Measurements from ENCODE around the gene ITGB1BP1. TPM values are rescaled to one million over a fixed set of nuclear protein-coding genes. Genes with fewer than 3 reads are reported as not detected.

The ITGB1BP1 gene, protein sequence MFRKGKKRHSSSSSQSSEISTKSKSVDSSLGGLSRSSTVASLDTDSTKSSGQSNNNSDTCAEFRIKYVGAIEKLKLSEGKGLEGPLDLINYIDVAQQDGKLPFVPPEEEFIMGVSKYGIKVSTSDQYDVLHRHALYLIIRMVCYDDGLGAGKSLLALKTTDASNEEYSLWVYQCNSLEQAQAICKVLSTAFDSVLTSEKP
- 14.5 TPM for total RNA-seq

DNA sequence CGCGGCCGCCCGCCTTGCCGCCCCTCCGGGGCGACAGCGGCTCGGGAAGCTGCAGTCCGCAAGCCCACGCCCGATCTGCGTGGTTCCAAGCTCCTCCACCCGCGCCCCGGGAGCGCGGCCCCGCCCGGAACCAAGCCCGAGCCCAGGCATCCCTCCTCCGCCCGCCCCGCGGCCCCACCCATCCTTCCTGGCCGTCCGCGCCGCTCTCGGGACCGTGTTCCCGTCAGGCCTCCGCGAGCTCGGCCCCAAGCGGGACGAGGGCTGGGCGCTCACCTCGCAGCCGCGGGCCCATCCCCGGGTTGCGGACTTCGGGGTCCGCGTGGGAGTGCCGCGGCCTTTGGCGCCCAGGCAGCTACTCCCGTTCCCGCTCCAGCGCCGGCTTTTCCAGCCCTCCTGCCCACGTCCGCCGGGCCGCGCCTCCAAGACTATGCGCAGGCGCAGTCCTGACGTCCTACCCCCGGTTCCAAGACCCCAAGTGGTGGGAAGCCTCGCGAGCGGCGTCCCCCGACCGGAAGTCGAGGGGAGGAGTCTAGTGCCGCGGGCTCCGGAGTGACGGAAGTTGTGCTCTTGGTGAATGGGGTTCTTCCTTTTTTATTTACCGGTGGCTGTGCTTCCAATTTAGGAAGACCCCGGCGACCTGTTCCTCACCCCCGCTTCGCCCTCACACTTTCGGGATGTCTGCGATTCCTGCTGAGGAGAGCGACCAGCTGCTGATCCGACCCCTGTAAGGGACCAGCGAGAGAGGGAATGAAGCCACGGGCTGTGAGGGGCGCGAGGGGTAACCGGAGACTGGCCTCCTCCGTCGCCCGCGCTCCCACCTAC is at the start of gene ITGB1BP1, which contains the start of gene CPSF3:
Gene ITGB1BP1, minus strand, starts transcription at position 429 of the 822 bp plus-strand sequence. CDS start 4,831 bp downstream, outside the sequence.
Gene CPSF3, plus strand, starts transcription at position 555 of the 822 bp plus-strand sequence. Its CDS starts 120 bp downstream, at position 675.
- DNase-seq (ENCODE audit: low read depth in 2 of 3, low spot score in 2 of 3) = peak; percentile 89 to 99 (median 99)

DNA sequence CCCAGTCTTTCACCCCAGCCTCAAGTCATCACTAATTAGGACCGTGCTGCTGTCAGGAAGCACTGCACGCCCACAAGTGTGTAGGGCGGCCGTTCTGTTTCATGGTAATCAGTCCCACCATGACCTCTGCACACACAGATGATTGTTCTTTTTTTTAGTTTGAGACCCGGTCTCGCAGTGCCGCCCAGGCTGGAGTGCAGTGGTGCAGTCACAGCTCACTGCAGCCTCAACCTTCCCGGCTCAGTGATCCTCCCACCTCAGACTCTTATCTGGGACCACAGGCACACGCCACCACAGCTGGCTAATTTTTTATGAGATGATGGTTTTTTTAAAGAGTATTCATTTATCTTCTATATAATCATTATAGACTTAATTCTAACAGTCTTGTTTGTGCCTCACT is 49.2 kb upstream of the ITGB1BP1 start:
- DNase-seq (ENCODE audit: low read depth in 2 of 3, low spot score in 2 of 3) = no peak

DNA sequence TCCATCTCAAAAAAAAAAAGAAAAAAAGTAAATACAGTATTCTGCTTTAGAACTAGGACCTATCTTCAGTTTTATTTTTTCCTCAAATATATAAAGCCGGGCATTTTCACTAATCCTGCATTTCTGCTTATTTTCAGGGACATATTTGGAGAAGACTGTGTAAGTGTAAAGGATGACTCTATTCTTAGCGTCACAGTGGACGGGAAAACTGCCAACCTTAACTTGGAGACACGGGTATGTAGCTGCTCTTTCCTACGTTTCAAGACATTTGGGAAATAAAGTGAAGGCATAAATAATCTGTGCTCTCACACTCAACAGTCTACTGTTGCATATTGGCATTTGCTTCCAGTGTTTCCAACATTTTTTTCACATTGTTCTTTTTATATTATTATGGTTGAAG is 47.9 kb upstream of the ITGB1BP1 start:
- DNase-seq (ENCODE audit: low read depth in 2 of 3, low spot score in 2 of 3) = no peak

DNA sequence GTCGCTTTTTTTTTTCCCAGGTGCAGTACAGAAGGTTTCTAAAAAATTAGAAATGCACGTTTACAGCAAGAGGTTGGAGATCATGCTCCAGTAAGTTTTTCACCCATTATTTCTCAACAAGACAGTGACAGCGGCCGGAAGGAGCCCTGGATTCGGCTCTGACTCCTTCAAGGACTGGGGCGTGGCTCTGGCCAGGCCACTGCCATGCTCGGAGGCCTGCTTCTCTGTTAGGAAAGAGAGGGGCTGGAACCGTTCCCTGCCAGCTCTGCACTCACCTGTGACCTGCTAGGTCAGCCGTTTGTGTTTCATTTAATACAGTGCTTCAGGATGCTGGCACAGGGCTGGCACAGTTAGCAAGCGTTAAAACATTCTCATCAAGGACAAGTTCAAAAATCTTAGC is 44.4 kb upstream of the ITGB1BP1 start:
- no peak for DNase-seq (ENCODE audit: low read depth in 2 of 3, low spot score in 2 of 3)

DNA sequence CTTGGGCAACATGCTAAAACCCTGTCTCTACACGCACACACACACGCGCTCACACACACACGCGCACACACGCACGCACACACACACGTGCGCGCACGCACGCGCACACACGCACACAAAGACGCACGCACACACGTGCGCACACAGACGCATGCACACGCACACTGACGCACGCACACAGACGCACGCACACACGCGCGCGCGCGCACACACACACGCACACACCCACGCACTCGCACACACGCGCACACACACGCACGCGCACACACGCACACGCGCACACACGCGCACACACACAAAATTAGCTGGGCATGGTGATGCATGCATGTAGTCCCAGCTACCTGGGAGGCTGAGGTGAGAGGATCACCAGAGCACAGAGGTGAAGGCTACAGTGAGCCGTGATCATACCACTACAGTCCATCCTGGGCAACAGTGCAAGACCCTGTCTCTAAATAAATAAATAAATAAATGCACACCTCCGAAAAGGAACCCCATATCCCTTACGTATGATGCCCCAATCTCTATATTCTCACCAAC is 42.9 kb upstream of the ITGB1BP1 start:
- DNase-seq (ENCODE audit: low read depth in 2 of 3, low spot score in 2 of 3) = no peak

DNA sequence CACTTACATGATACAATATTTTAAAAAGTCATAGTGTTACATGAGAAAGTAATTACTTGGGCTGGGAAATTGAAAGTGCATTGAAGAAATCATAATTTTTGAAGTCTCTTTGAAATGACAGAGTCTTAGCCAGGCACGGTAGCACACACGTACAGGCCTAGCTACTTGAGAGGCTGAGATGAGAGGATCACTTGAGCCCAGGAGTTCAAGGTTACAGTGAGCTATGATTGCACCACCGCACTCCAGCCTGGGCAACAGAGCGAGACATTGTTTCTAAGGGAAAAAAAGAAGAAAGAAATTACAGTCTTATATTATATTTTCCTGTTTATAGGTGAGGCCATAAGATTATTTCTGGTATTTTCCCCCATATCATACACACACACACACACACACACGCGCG is 41.8 kb upstream of the ITGB1BP1 start:
- DNase-seq (ENCODE audit: low read depth in 2 of 3, low spot score in 2 of 3) = no peak

DNA sequence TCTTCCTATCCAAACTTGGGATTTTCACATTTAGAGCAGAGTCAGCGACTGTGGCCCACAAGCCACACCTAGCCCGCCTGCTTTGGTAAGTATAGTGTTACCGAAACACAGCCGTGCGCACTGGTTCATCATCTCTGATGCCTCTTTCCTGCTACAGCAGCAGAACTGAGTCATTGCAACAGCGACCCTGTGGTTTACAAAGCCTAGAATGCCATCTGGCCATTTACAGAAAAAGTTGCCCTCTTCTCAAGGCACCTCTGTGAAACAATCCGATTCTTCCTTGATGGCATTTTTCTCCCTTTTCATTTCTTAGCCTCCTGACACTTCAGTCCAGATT is 40.3 kb upstream of the ITGB1BP1 start:
- DNase-seq (ENCODE audit: low read depth in 2 of 3, low spot score in 2 of 3) = peak in 2 of 3 donors; percentile 14 to 26

DNA sequence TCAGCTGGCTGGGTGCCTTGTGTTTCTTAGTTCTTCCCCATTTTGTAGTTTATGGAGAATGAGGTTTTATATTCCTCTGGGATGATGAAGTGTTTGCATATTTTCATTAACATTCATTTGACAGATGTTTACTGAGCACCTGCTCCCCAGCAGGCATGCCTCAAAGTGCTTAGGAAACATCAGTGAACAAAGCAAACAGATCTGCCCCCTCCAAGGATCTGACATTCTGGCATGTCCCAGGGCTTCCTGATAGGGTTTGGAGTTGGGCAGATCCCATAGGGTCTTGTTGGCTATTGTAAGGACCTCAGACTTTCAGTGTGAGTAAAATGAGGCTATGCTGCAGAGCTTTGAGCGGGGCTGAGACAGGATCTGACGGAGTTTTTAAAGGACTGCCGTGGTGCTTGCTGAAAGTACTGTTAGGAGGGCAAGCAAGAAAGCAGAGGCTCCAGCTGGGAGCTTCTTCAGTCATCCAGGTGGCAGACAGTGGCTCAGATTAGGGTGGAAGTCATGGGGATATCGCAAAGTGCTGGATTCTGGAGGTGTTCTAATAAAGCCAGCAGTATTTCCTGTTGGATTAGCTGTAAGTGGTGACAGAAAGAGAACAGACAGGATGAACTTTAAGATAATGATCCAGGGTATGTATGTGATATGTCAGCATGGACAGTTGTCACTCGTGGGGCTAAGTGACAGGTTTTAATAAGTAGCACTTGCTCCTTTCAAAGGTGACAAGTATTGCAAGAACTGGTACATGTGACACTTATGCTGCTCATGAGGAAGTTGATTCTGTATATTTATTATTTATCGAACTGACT is 39.8 kb upstream of the ITGB1BP1 start:
- no peak for DNase-seq (ENCODE audit: low read depth in 2 of 3, low spot score in 2 of 3)

DNA sequence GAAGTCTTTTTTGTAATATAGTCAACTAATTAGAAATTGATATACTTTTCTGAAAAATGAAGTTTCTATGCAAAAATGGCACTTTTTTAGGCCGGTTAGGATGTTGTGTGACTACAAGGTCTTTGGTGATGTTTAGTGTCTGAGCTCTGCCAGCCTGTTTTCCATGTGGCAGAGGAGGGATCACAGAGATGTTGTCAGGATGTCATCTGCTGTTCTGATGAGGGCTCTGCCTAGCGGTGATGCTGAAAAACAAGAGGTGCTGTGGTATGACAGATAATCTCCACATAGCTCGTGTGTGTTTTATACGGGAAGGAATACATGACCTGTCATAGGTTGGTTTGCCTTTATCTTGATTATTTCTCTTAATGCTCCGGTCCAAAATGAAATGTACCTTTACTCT is 39.0 kb upstream of the ITGB1BP1 start:
- no peak for DNase-seq (ENCODE audit: low read depth in 2 of 3, low spot score in 2 of 3)

DNA sequence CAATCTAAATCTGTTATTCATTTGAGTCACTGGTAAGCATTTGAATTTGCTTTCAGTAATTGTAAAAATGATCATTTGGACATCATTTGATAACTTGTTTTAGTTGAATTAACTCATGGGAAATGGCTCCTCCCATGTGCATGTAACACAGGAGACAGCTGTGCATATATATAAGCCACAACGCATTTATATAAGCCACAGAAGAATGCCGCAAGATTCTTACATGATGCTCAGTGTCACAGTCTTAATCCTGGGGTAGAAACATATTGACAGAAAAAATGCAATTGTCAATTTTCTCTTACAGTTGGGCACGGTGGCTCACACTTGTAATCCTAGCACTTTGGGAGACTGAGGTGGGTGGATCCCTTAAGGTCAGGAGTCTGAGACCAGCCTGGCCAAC is 37.8 kb upstream of the ITGB1BP1 start:
- no peak for DNase-seq (ENCODE audit: low read depth in 2 of 3, low spot score in 2 of 3)

DNA sequence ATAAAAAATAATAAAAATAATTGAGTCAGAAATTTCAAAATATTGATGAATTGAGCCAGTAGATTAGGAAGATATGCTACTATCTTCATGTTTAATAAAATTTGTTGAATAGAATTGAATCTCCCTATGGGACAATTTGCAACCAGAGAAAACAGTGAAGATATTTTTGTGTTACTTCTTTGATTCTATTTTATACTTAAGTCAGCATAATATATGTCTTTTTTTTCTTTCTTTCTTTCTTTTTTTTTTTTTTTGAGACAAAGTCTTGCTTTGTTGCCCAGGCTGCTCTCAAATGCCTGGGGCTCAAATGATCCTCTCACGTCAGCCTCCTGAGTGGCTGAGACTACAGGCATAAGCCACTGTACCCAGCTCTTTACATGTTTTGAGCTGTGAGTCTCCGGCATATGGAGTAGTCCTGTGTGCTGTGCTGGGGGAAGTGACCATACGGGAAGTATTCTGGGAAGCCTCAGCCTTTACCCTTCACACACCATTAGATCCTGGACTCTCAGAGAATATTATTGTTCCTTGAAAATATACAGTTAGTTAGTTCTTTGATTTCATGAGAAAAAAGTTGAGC is 37.2 kb upstream of the ITGB1BP1 start:
- no peak for DNase-seq (ENCODE audit: low read depth in 2 of 3, low spot score in 2 of 3)

DNA sequence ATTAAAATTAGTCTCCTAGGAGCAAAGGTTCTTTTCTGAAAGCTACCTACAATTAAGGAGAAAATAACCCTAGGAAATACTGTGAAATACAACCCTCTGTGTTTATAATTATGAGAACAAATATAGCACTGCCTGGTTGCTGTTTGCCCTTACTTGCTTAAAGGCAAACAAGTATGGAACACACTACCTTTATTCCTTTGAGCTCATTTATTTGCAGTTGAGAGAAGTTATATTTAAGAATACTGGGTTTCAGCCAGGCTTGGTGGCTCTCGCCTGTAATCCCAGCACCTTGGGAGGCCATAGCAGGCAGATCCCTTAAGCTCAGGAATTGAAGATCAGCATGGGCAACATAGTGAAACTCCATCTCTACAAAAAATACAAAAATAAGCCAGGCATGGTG is 27.9 kb upstream of the ITGB1BP1 start:
- DNase-seq (ENCODE audit: low read depth in 2 of 3, low spot score in 2 of 3) = no peak

DNA sequence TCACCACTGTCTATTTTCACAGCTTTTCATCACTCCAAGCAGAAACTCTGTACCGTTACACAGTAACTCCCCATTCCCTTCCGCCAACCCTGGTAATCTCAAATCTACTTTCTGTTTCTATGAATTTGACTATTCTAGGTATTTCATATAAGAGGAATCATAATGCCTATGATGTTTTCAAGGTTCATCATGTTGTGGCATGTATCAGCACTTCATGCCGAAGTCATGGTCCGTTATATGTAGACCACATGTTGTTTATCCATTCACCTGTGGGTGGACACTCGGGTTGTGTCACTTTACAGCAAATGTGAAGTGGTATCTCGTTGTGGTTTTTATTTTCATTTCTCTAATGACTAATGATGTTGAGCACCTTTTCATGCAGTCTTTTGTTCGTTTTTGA is 21.8 kb upstream of the ITGB1BP1 start:
- DNase-seq (ENCODE audit: low read depth in 2 of 3, low spot score in 2 of 3) = no peak

DNA sequence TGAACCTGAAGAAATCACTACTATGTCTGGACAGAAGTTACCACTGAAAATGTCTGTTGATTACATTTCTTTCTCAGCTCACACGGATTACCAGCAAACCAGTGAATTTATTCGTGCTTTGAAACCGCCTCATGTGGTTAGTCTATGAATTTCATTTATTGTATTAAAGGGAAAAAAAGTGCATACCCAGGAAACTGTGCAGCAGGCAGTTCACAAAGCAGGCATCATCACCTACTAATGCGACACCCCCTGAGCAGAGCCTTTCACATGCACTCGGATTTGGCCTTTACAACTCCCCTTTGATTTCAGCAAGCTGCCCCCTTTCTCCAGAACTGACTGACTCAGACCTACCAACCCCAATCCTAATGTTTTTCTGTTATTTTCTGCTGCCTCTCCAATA is 20.2 kb upstream of the ITGB1BP1 start:
- DNase-seq (ENCODE audit: low read depth in 2 of 3, low spot score in 2 of 3) = no peak

DNA sequence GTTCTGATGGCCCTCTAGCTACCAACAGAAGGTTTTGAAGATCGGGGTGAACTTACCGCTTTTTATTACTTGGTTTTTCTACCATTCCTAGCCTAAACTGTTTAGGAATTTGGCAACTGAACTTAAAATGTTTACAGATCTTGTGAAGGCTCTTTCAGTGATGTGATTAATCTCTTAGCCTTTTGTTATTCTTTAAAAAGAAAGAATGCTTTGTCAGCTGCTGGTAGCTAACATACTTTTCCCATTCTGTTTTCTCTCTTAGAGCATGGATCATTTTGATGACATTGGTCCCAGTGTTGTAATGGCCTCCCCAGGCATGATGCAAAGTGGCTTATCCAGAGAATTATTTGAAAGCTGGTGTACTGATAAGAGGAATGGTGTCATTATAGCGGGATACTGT is 18.2 kb upstream of the ITGB1BP1 start:
- no peak for DNase-seq (ENCODE audit: low read depth in 2 of 3, low spot score in 2 of 3)

DNA sequence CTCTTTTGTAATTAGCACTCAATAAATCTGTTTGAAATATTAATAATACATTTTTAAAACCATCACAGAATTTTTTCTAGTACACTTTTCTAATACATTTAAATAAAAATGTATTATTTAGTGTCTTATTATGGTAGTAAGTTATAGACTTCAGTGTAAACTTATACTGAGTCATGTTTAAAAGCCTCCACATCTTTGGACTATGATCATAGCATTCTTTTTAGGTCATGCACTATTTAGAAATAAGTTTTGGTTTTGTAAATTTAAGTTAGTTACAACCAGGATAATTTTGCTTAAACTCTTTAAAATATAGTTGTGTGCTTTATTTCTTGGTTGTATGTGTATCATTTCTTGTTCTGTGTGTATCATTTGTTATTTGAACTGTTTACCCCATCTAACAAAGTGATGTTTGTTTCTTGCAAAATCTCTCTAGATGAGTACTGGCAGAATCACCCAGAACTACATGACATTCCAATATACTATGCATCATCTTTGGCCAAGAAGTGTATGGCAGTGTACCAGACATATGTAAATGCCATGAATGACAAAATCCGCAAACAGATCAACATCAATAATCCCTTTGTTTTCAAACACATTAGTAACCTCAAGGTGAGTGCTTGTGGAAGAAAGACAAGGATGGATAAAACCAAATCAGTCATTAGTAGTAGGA is 16.9 kb upstream of the ITGB1BP1 start:
- no peak for DNase-seq (ENCODE audit: low read depth in 2 of 3, low spot score in 2 of 3)

DNA sequence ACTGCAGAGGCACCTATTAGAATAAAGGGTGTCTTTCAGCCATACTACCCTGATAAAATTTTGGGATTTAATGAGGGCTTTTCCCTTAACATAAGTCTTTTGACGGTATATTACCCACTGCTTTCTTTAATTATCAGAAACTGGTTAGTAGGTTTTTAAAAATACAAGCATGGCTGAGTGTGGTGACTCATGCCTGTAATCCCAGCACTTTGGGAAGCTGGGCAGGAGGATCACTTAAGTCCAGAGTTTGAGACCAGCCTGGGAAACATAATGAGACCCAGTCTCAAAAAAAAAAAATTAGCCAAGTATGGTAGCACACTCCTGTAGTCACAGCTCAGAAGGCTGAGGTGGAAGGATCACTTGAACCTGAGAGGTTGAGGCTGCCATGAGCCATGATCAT is 16.2 kb upstream of the ITGB1BP1 start:
- no peak for DNase-seq (ENCODE audit: low read depth in 2 of 3, low spot score in 2 of 3)

DNA sequence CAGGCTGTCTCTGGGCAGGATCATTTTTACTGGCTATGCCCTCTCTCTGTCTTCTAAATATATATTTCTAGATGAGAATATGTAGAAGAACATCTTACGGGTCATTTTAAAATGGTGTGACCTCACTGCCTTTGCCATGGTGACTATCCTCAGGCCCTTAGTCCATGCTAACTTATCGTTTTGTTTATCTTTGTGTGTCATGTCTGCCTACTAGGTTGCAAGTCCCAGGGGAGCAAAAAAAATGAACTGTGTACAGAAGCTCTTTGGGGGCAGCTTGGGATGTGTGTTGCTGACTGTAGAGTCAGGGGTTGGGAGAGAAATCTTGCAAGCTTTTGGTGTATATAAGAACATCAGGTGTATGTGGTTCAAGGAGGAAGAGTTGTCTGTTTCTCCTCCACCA is 11.2 kb upstream of the ITGB1BP1 start:
- no peak for DNase-seq (ENCODE audit: low read depth in 2 of 3, low spot score in 2 of 3)

DNA sequence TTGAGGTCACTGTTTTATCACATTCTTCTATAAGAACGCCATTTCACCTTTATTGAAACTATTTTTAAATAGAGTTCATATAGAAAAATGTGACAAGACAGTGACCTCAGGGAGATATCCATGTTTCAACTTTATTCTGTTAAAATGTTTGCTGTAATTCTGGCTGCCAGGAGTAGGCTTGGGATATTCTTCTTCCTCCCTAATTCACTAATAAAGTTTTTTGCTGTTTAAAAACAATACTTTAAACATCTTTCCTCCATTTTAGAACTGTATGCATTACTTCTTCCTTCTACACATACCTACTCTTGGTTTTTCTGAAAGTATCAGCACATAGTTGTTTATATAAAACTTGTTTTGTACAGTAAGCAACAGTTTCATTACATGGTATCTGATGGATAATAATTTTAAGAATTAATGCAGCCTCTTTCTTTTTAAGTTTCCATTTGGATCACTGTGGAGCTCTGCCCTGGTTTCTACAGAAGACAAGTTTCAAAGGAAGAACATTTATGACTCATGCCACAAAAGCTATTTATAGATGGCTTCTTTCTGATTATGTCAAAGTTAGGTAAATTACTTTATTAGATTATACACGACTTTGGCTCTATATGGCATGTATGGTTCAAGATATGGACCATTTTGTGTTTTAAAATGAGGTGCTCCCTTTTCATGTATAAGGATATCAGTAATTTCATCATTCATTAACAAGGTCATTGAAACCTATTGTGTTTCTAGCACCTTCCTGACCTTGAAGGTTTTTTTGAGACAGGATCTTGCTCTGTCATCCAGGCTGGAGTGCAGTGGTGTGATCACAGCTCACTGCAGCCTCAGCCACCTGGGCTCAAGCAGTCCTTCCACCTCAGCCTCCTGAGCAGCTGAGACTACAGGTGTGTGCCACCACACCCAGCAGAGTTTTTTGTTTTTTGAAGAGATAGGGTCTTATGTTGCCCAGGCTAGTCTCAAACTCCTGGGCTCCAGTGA is 7.3 kb upstream of the ITGB1BP1 start:
- DNase-seq (ENCODE audit: low read depth in 2 of 3, low spot score in 2 of 3) = no peak
